GM12878 (cell line): Measurements from ENCODE around the gene RBM44. TPM values are rescaled to one million over a fixed set of nuclear protein-coding genes. Genes with fewer than 3 reads are reported as not detected.

ENCODE experiments used
- ATAC-seq: fragments of 200-7000 bp; cut with Tn5 transposase; 3 replicates; pipeline ENCODE4 v1.9.1; 2020; ENCODE audit warnings: mild to moderate bottlenecking, moderate library complexity
- BruUV-seq: library from RNA; stranded (reverse); fragments of 400-500 nt; replicated peaks from 2 replicates; lab custom pipeline; 2021; lab: Mats Ljungman, UMichigan
- CTCF ChIA-PET: fragments of 300-600 bp; sonication (Branson Sonifier 250); formaldehyde crosslinking; extraction: SDS; loops from one replicate; lab custom pipeline; 2021; ENCODE audit warnings: inconsistent platforms; lab: Yijun Ruan, JAX
- POLR2A ChIA-PET: fragments of 350-600 bp; formaldehyde crosslinking; extraction: SDS; loops from one replicate; lab custom pipeline; 2021; ENCODE audit warnings: inconsistent platforms; lab: Charles Lee
- RAD21 ChIA-PET: fragments of 300-600 bp; sonication (Branson Sonifier 250); formaldehyde crosslinking; loops from one replicate; lab custom pipeline; 2023; ENCODE audit warnings: antibody characterized with exemption; ENCODE audit not compliant: unreplicated experiment; lab: Charles Lee
- SMC1A ChIA-PET: fragments of 300-600 bp; sonication (Branson Sonifier 250); formaldehyde crosslinking; loops from one replicate; lab custom pipeline; 2023; ENCODE audit not compliant: unreplicated experiment, uncharacterized antibody; lab: Charles Lee
- DNase-seq: peaks from one replicate; pipeline ENCODE4 v3.0.0-alpha.2; 2011; ENCODE audit warnings: low read depth, low spot score
- FAIRE-seq: peaks from 3 replicates; lab custom pipeline; 2011; peaks lifted over from hg19 to GRCh38; lab: Jason Lieb, UNC
- H2AFZ ChIP-seq: 2 replicates; pipeline ENCODE4 v1.6.0; 2011; ENCODE audit warnings: low read depth, low read length, control low read depth; ENCODE audit not compliant: control insufficient read depth
- H3K27ac ChIP-seq: 2 replicates; pipeline ENCODE4 v1.5.1; 2011; ENCODE audit warnings: control low read depth; ENCODE audit not compliant: control insufficient read depth, insufficient read depth
- H3K27me3 ChIP-seq, 2 experiments: replicated peaks in 1 of 2; 2 replicates each; pipeline versions ENCODE4 v1.6.0 to v1.6.1; 2011; ENCODE audit warnings: low read length in 1 of 2; ENCODE audit not compliant: control insufficient read depth in 2 of 2, insufficient read depth in 2 of 2
- H3K36me3 ChIP-seq, 2 experiments: 2 replicates each; pipeline ENCODE4 v1.5.1; 2011; ENCODE audit warnings: low read length in 1 of 2; ENCODE audit not compliant: control insufficient read depth in 2 of 2, insufficient read depth in 2 of 2
- H3K4me1 ChIP-seq: 2 replicates; pipeline ENCODE4 v1.6.1; 2011; ENCODE audit warnings: mild to moderate bottlenecking, low read length, moderate library complexity, mixed read lengths; ENCODE audit not compliant: control insufficient read depth, insufficient read depth
- H3K4me2 ChIP-seq: 2 replicates; pipeline ENCODE4 v1.6.0; 2011; ENCODE audit warnings: control low read depth; ENCODE audit not compliant: control insufficient read depth, insufficient read depth
- H3K4me3 ChIP-seq: fragments of 200-600 bp; sonication (generic); 2 replicates; pipeline ENCODE4 v1.5.1; 2016
- H3K79me2 ChIP-seq: 2 replicates; pipeline ENCODE4 v1.6.0; 2011; ENCODE audit warnings: low read length; ENCODE audit not compliant: control insufficient read depth, insufficient read depth
- H3K9ac ChIP-seq: 2 replicates; pipeline ENCODE4 v1.8.0; 2011; ENCODE audit warnings: low read length, control low read depth, mixed read lengths; ENCODE audit not compliant: control insufficient read depth, insufficient read depth
- H3K9me3 ChIP-seq: replicated peaks from 3 replicates; pipeline ENCODE4 v1.5.1; 2011; ENCODE audit warnings: mild to moderate bottlenecking, low read length; ENCODE audit not compliant: control insufficient read depth, insufficient read depth
- H4K20me1 ChIP-seq: 2 replicates; pipeline ENCODE4 v1.6.0; 2011; ENCODE audit not compliant: control insufficient read depth, insufficient read depth
- ASH2L ChIP-seq: fragments of 300-600, 200-600 bp; sonication (generic); IDR thresholded peaks from 2 replicates; pipeline ENCODE4 v1.6.1; 2017; ENCODE audit warnings: low read depth, mild to moderate bottlenecking, borderline replicate concordance
- ATF3 ChIP-seq: IDR thresholded peaks from 2 replicates; pipeline ENCODE4 v1.6.1; 2011; ENCODE audit warnings: low read depth, mild to moderate bottlenecking, low read length, moderate library complexity, borderline replicate concordance; ENCODE audit errors: extremely low read depth
- BCLAF1 ChIP-seq: fragments of 450-650 bp; IDR thresholded peaks from 2 replicates; pipeline ENCODE4 v1.6.1; 2017; ENCODE audit warnings: antibody characterized with exemption, mild to moderate bottlenecking, moderate library complexity
- E2F8 ChIP-seq: fragments of 450-650 bp; IDR thresholded peaks from 2 replicates; pipeline ENCODE4 v1.6.1; 2018; ENCODE audit warnings: mild to moderate bottlenecking, low read depth, moderate library complexity; ENCODE audit not compliant: partially characterized antibody
- FOS ChIP-seq: IDR thresholded peaks from 3 replicates; pipeline ENCODE4 v1.6.1; 2011; ENCODE audit warnings: borderline replicate concordance; ENCODE audit not compliant: insufficient read length; ENCODE audit errors: extremely low read depth
- LARP7 ChIP-seq: fragments of 450-650 bp; IDR thresholded peaks from 2 replicates; pipeline ENCODE4 v1.6.1; 2017; ENCODE audit warnings: mild to moderate bottlenecking
- PAX5 ChIP-seq: IDR thresholded peaks from 2 replicates; pipeline ENCODE4 v1.6.1; 2011; ENCODE audit warnings: low read depth, low read length, borderline replicate concordance
- POLR2A ChIP-seq: IDR thresholded peaks from 2 replicates; pipeline ENCODE4 v1.6.1; 2011; ENCODE audit warnings: low read depth, mild to moderate bottlenecking, low read length
- SIX5 ChIP-seq: IDR thresholded peaks from 2 replicates; pipeline ENCODE4 v1.6.1; 2011; ENCODE audit warnings: mild to moderate bottlenecking, low read depth, low read length, moderate library complexity; ENCODE audit not compliant: severe bottlenecking
- SMAD1 ChIP-seq: fragments of 450-650 bp; IDR thresholded peaks from 2 replicates; pipeline ENCODE4 v1.6.1; 2018; ENCODE audit warnings: mild to moderate bottlenecking, low read depth; ENCODE audit not compliant: partially characterized antibody
- SPI1 ChIP-seq: IDR thresholded peaks from 2 replicates; pipeline ENCODE4 v1.6.1; 2011; ENCODE audit warnings: low read depth, mild to moderate bottlenecking, low read length, moderate library complexity, borderline replicate concordance; ENCODE audit not compliant: insufficient read depth
- TCF12 ChIP-seq: IDR thresholded peaks from 2 replicates; pipeline ENCODE4 v1.6.1; 2011; ENCODE audit warnings: low read depth, mild to moderate bottlenecking, low read length
- WGBS: methylation state at CpG from one replicate; pipeline ENCODE4 v1.1.6; 2016; ENCODE audit warnings: low lambda C conversion rate; ENCODE audit not compliant: insufficient replicate concordance, insufficient coverage; ENCODE audit errors: missing lambda C conversion rate; 5-methylcytosine and 5-hydroxymethylcytosine counted together
- in situ Hi-C: fragments of 300-500 bp; cut with MboI; formaldehyde crosslinking; loops from 9 replicates; pipeline ENCODE4 v1.14.3; 2018; ENCODE audit warnings: mixed read lengths
- intact Hi-C: fragments of 100-400 bp; cut with micrococcal nuclease; formaldehyde crosslinking; loops from one replicate; pipeline ENCODE4 v1.14.2; 2022; ENCODE audit not compliant: unreplicated experiment
- polyA plus RNA-seq, 11 experiments: library from polyadenylated mRNA; depleted of rRNA in 4 of 11; unstranded in 6 of 11; stranded (reverse) in 5 of 11; fragments of >200 nt; fragmentation: Nextera tagmentation in 4 of 11; fragmentation: Illumina TruSeq in 1 of 11; extraction: Ambion mirVana in 4 of 11; extraction: Trizol in 1 of 11; gene quantifications; 1 replicate in 1 of 11; 2 replicates in 10 of 11; pipeline versions ENCODE4 v1.2.1 to v1.2.3, GENCODE V29; 2011 to 2016; ENCODE audit warnings: inconsistent platforms in 2 of 11, missing spikeins in 2 of 11, low read depth in 1 of 11
- total RNA-seq, 4 experiments: library from RNA; depleted of rRNA in 3 of 4; stranded (reverse); fragments of >200 nt in 3 of 4; fragmentation: Illumina TruSeq in 1 of 4; extraction: Trizol in 1 of 4; gene quantifications; 2 replicates each; pipeline versions ENCODE4 v1.2.1 to v1.2.3, GENCODE V29; 2013 to 2021
- TF ChIP-seq, protein P1 (sequence below): fragments of 150-350 bp; IDR thresholded peaks from 2 replicates; pipeline ENCODE4 v1.6.1; 2014; ENCODE audit warnings: mild to moderate bottlenecking, low read depth, low read length

RBM44 gene
- total and polyA plus RNA-seq, 10 of the 15 experiments (the other 5 are each of a cell fraction or from before 2014, with no cell fraction given), result 0.14 to 1.4 (median 0.62) TPM; not detected in 1

GRCh38 chr2:237779521-237779920, 19.1 kb upstream of the RBM44 start:
- H3K9ac ChIP-seq, result no peak overlapping the region
- H3K79me2 ChIP-seq, result no peaks in the 10 kb centered on the region
- H3K4me2 ChIP-seq, result no peak overlapping the region
- H3K27me3 ChIP-seq, result no peaks in the 10 kb centered on the region
- BruUV-seq, result no TSS peak
- intact Hi-C loops (no loop called here), in situ Hi-C loops (no loop called here)
- SMC1A ChIA-PET, result no interaction called here
- no peaks in the 10 kb centered on the region for H4K20me1 ChIP-seq
- H3K9me3 ChIP-seq, result peaks cover 7% of the 10 kb centered on the region; the same call in 2 of the 3 replicates
- H3K4me3 ChIP-seq, result no peak overlapping the region
- DNase-seq (no peak), ATAC-seq (no peak), FAIRE-seq (no peak)
- H3K36me3 ChIP-seq, result peaks cover 4 to 26% of the 10 kb centered on the region in 2 experiments
- POLR2A ChIA-PET, result no interaction called here
- RAD21 ChIA-PET, result no interaction called here
- CTCF ChIA-PET, result interaction anchor here (0.9 to 1.6 kb wide), 2 partner anchors 34 to 42 kb away, joined by 3 read pairs; no protein-coding TSS in a partner anchor
- H2AFZ ChIP-seq, result no peak overlapping the region
- no peaks in the 10 kb centered on the region for H3K4me1 ChIP-seq
- WGBS, result 90% methylated on average over 14 of the region's 14 CpGs
- H3K27ac ChIP-seq, result no peak overlapping the region
- no peak for TF ChIP-seq LARP7
- no peak for TF ChIP-seq FOS
- no peak for TF ChIP-seq SPI1
- TF ChIP-seq ATF3, result no peak
- no peak for TF ChIP-seq POLR2A
- TF ChIP-seq SMAD1, result no peak
- no peak for TF ChIP-seq SIX5
- no peak for TF ChIP-seq E2F8
- TF ChIP-seq BCLAF1, result no peak
- TF ChIP-seq PAX5, result no peak
- no peak for TF ChIP-seq TCF12
- TF ChIP-seq, protein P1, sequence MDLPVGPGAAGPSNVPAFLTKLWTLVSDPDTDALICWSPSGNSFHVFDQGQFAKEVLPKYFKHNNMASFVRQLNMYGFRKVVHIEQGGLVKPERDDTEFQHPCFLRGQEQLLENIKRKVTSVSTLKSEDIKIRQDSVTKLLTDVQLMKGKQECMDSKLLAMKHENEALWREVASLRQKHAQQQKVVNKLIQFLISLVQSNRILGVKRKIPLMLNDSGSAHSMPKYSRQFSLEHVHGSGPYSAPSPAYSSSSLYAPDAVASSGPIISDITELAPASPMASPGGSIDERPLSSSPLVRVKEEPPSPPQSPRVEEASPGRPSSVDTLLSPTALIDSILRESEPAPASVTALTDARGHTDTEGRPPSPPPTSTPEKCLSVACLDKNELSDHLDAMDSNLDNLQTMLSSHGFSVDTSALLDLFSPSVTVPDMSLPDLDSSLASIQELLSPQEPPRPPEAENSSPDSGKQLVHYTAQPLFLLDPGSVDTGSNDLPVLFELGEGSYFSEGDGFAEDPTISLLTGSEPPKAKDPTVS, result no peak
- no peak for TF ChIP-seq ASH2L
